Esophagus (tissue), 2 donors: ENCODE measurements around the gene PDLIM7. TPM values are rescaled to one million over a fixed set of nuclear protein-coding genes. Genes with fewer than 3 reads are reported as not detected.
A peak's percentile ranks its signal among the peaks of the same experiment; 100 is the strongest.
"Not testable (repeated sequence)": the region's sequence is repeated elsewhere in the genome, so short reads cannot be mapped to it uniquely, and the experiment has no call there.

Experiments
- H3K27ac ChIP-seq, 2 donors: one replicate each; pipeline ENCODE4 v1.5.1; 2013; ENCODE audit warnings: low read depth in 2 of 2, mild to moderate bottlenecking in 2 of 2, inconsistent platforms in 1 of 2, low read length in 1 of 2, moderate library complexity in 1 of 2
- H3K27me3 ChIP-seq, 2 donors: one replicate each; pipeline ENCODE4 v1.6.1; 2013; ENCODE audit warnings: low read length in 2 of 2, control low read depth in 1 of 2, mild to moderate bottlenecking in 1 of 2; ENCODE audit not compliant: insufficient read depth in 2 of 2, control insufficient read depth in 1 of 2
- H3K36me3 ChIP-seq, 2 donors: one replicate each; pipeline ENCODE4 v1.6.1; 2013; ENCODE audit warnings: low read length in 1 of 2; ENCODE audit not compliant: control insufficient read depth in 2 of 2, insufficient read depth in 2 of 2
- H3K4me1 ChIP-seq, 2 donors: one replicate each; pipeline ENCODE4 v1.6.1; 2013; ENCODE audit warnings: low read length in 1 of 2; ENCODE audit not compliant: control insufficient read depth in 2 of 2, insufficient read depth in 2 of 2
- H3K4me3 ChIP-seq, 2 donors: one replicate each; pipeline ENCODE4 v1.5.1; 2013; ENCODE audit warnings: low read length in 2 of 2, mild to moderate bottlenecking in 2 of 2, low read depth in 1 of 2, moderate library complexity in 1 of 2
- H3K9me3 ChIP-seq, 2 donors: one replicate each; pipeline ENCODE4 v1.6.1; 2013; ENCODE audit warnings: mild to moderate bottlenecking in 2 of 2, low read depth in 1 of 2, low read length in 1 of 2, moderate library complexity in 1 of 2; ENCODE audit not compliant: control insufficient read depth in 2 of 2, insufficient read depth in 1 of 2
- WGBS, 2 donors: extraction: QIAGEN DNeasy Blood & Tissue Kit; methylation state at CpG; one replicate each; pipeline ENCODE4 v1.1.7; 2013; 5-methylcytosine and 5-hydroxymethylcytosine counted together
- polyA plus RNA-seq, 2 donors: library from polyadenylated mRNA; stranded (reverse); fragments of 200-250 nt; gene quantifications; one replicate each; pipeline ENCODE4 v1.2.3, GENCODE V29; 2013
- donor health status: healthy with polysubstance abuse.
- donor health status: Bipolar disorder and iron deficiency.

Gene PDLIM7
- polyA plus RNA-seq, 2 donors, result 65.4 to 102 TPM

- 94 to 97% methylated on average over 10 of the region's 10 CpGs for WGBS, 2 donors
- Histone ChIP-seq H3K27me3 (no peaks in the 10 kb centered on the region), H3K4me3 (no peak overlapping the region), H3K9me3 (no peaks in the 10 kb centered on the region), H3K36me3 (peaks cover 3 to 34% of the 10 kb centered on the region in 2 donors), H3K27ac (peak overlapping the region in 1 of 2 donors; percentile 6), H3K4me1 (peaks cover 0 to 7% of the 10 kb centered on the region in 2 donors)
Measured at GRCh38 chr5:177536386-177536785, 39.0 kb upstream of the PDLIM7 start.

GRCh38 chr5:177535125-177535524, 37.7 kb upstream of the PDLIM7 start:
- Histone ChIP-seq H3K27ac (no peak overlapping the region), H3K4me3 (no peak overlapping the region), H3K4me1 (peaks cover 0 to 12% of the 10 kb centered on the region in 2 donors), H3K9me3 (no peaks in the 10 kb centered on the region), H3K27me3 (no peaks in the 10 kb centered on the region), H3K36me3 (peaks cover 12 to 45% of the 10 kb centered on the region in 2 donors)
- whole genome bisulfite sequencing, 2 donors, result 94 to 95% methylated on average over 7 of the region's 7 CpGs

GRCh38 chr5:177534433-177534832, 37.0 kb upstream of the PDLIM7 start:
- not testable (repeated sequence) for H3K9me3 ChIP-seq, H3K27ac ChIP-seq, H3K27me3 ChIP-seq, H3K4me3 ChIP-seq
- Histone ChIP-seq H3K36me3 (peaks cover 12 to 52% of the 10 kb centered on the region in 2 donors), H3K4me1 (peaks cover 0 to 14% of the 10 kb centered on the region in 2 donors)
- WGBS, 2 donors, result 95 to 98% methylated on average over 7 of the region's 7 CpGs

GRCh38 chr5:177531209-177531940, 34.0 kb upstream of the PDLIM7 start:
- no peaks in the 10 kb centered on the region for H3K27me3 ChIP-seq
- H3K4me3 ChIP-seq, result no peak overlapping the region
- H3K9me3 ChIP-seq, result no peaks in the 10 kb centered on the region
- WGBS, 2 donors, result 84 to 85% methylated on average over 27 of the region's 27 CpGs
- peak overlapping the region; percentile 21 to 92 for H3K27ac ChIP-seq
- H3K4me1 ChIP-seq, result peaks cover 0 to 8% of the 10 kb centered on the region in 2 donors
- H3K36me3 ChIP-seq, result peaks cover 13 to 62% of the 10 kb centered on the region in 2 donors

GRCh38 chr5:177530638-177531037, 33.2 kb upstream of the PDLIM7 start:
- Histone ChIP-seq H3K36me3 (peaks cover 14 to 62% of the 10 kb centered on the region in 2 donors), H3K27ac (peak overlapping the region in 1 of 2 donors; percentile 33), H3K9me3 (no peaks in the 10 kb centered on the region), H3K4me3 (no peak overlapping the region), H3K27me3 (no peaks in the 10 kb centered on the region), H3K4me1 (peaks cover 0 to 8% of the 10 kb centered on the region in 2 donors)
- WGBS, 2 donors, result 64 to 78% methylated on average over 3 of the region's 3 CpGs

- Histone ChIP-seq H3K9me3 (no peaks in the 10 kb centered on the region), H3K4me1 (peaks cover 0 to 8% of the 10 kb centered on the region in 2 donors), H3K27me3 (no peaks in the 10 kb centered on the region), H3K4me3 (no peak overlapping the region), H3K36me3 (peaks cover 19 to 67% of the 10 kb centered on the region in 2 donors), H3K27ac (peak overlapping the region in 1 of 2 donors; percentile 84)
- WGBS, 2 donors, result 74 to 76% methylated on average over 12 of the region's 12 CpGs
Measured at GRCh38 chr5:177529247-177530203, 32.1 kb upstream of the PDLIM7 start.

- H3K36me3 ChIP-seq, result peaks cover 19 to 76% of the 10 kb centered on the region in 2 donors
- 83 to 86% methylated on average over 10 of the region's 10 CpGs for WGBS, 2 donors
Measured at GRCh38 chr5:177528631-177529030, 31.2 kb upstream of the PDLIM7 start.

GRCh38 chr5:177527595-177527994, 30.2 kb upstream of the PDLIM7 start:
- Histone ChIP-seq H3K9me3 (no peaks in the 10 kb centered on the region), H3K27ac (no peak overlapping the region), H3K4me3 (no peak overlapping the region), H3K36me3 (peaks cover 19 to 76% of the 10 kb centered on the region in 2 donors), H3K27me3 (no peaks in the 10 kb centered on the region), H3K4me1 (peaks cover 0 to 8% of the 10 kb centered on the region in 2 donors)
- 93 to 96% methylated on average over 8 of the region's 8 CpGs for WGBS, 2 donors

More at GRCh38 chr5:177528631-177529030, 31.2 kb upstream of the PDLIM7 start:
- no peak overlapping the region for H3K4me3 ChIP-seq
- H3K9me3 ChIP-seq, result no peaks in the 10 kb centered on the region
- H3K4me1 ChIP-seq, result peaks cover 0 to 8% of the 10 kb centered on the region in 2 donors
- no peak overlapping the region for H3K27ac ChIP-seq
- H3K27me3 ChIP-seq, result no peaks in the 10 kb centered on the region

GRCh38 chr5:177526791-177527190, 29.4 kb upstream of the PDLIM7 start:
- Histone ChIP-seq H3K27me3 (no peaks in the 10 kb centered on the region), H3K9me3 (no peaks in the 10 kb centered on the region), H3K4me1 (peaks cover 0 to 8% of the 10 kb centered on the region in 2 donors), H3K4me3 (no peak overlapping the region), H3K36me3 (peaks cover 22 to 69% of the 10 kb centered on the region in 2 donors), H3K27ac (no peak overlapping the region)
- 89% methylated on average over 6 of the region's 6 CpGs for WGBS, 2 donors
